Lung (tissue), 12 donors: ENCODE data around the gene TBX4. TPM values are rescaled to one million over a fixed set of nuclear protein-coding genes. Genes with fewer than 3 reads are reported as not detected.
"Not testable (repeated sequence)": the region's sequence is repeated elsewhere in the genome, so short reads cannot be mapped to it uniquely, and the experiment has no call there.

Source experiments
- ATAC-seq: fragments of 200-7000 bp; cut with Tn5 transposase; one replicate; pipeline ENCODE4 v1.9.1; 2020; ENCODE audit warnings: moderate number of reproducible peaks; ENCODE audit not compliant: insufficient read depth, low FRiP score
- DNase-seq, 3 donors: peaks; one replicate each; pipeline ENCODE4 v3.0.0-alpha.2; 2013 to 2017
- H3K27ac ChIP-seq, 2 donors: one replicate each; pipeline ENCODE4 v1.5.1; 2013; ENCODE audit warnings: mild to moderate bottlenecking in 2 of 2, moderate library complexity in 2 of 2, control low read depth in 1 of 2, inconsistent platforms in 1 of 2, low read depth in 1 of 2, low read length in 1 of 2
- H3K27me3 ChIP-seq, 3 donors: one replicate each; pipeline ENCODE4 v1.5.1; 2013; ENCODE audit warnings: low read length in 2 of 3; ENCODE audit not compliant: control insufficient read depth in 3 of 3, insufficient read depth in 3 of 3
- H3K36me3 ChIP-seq, 4 donors: one replicate each; pipeline ENCODE4 v1.5.1; 2013; ENCODE audit warnings: low read length in 4 of 4, mild to moderate bottlenecking in 1 of 4, moderate library complexity in 1 of 4; ENCODE audit not compliant: control insufficient read depth in 4 of 4, insufficient read depth in 4 of 4
- H3K4me1 ChIP-seq, 5 donors: one replicate each; pipeline ENCODE4 v1.5.1; 2013; ENCODE audit warnings: low read length in 5 of 5, mild to moderate bottlenecking in 2 of 5, moderate library complexity in 1 of 5; ENCODE audit not compliant: control insufficient read depth in 5 of 5, insufficient read depth in 5 of 5
- H3K4me3 ChIP-seq: one replicate; pipeline ENCODE4 v1.5.1; 2013; ENCODE audit warnings: mild to moderate bottlenecking, control low read depth, moderate library complexity
- H3K9ac ChIP-seq, 2 donors: one replicate each; pipeline ENCODE4 v1.5.1; 2013; ENCODE audit warnings: low read length in 2 of 2, control low read depth in 1 of 2; ENCODE audit not compliant: insufficient read depth in 1 of 2
- H3K9me3 ChIP-seq, 4 donors: one replicate each; pipeline ENCODE4 v1.5.1; 2013; ENCODE audit warnings: low read length in 3 of 4, mild to moderate bottlenecking in 1 of 4, moderate library complexity in 1 of 4; ENCODE audit not compliant: control insufficient read depth in 4 of 4, insufficient read depth in 3 of 4
- CTCF ChIP-seq: IDR thresholded peaks from 2 replicates; pipeline ENCODE4 v1.5.1; 2012; ENCODE audit warnings: mild to moderate bottlenecking; ENCODE audit errors: control extremely low read depth, extremely low read depth
- WGBS, 2 donors: extraction: QIAGEN DNeasy Blood & Tissue Kit; methylation state at CpG; one replicate each; pipeline ENCODE4 v1.1.7; 2013; 5-methylcytosine and 5-hydroxymethylcytosine counted together
- polyA plus RNA-seq, 2 donors: library from polyadenylated mRNA; stranded (reverse); fragments of 200-250 nt; gene quantifications; one replicate each; pipeline ENCODE4 v1.2.1, GENCODE V29; 2013
- total RNA-seq, 2 donors: library from RNA; depleted of rRNA in 1 of 2; stranded (reverse); fragments of >200 nt in 1 of 2; gene quantifications; one replicate each; pipeline ENCODE4 v1.2.1, GENCODE V29; 2014 to 2021
- donor health status: control.
- donor health status: control.
- donor health status: Bipolar disorder and iron deficiency.
- donor health status: healthy.
- donor health status: DM: yes; HTN: yes; CAD: no.

The TBX4 gene
- total and polyA plus RNA-seq, 4 donors, result 6.1 to 53.7 (median 22.0) TPM

- Histone ChIP-seq H3K36me3 (peaks cover 0 to 4% (median under 1%) of the 10 kb centered on the region in 4 donors), H3K27me3 (peaks cover 0 to 2% (median 0%) of the 10 kb centered on the region in 3 donors), H3K4me3 (no peak overlapping the region), H3K27ac (peak overlapping the region in 1 of 2 donors; percentile 15), H3K4me1 (peaks cover 0 to 39% (median 21%) of the 10 kb centered on the region in 5 donors), H3K9ac (no peak overlapping the region), H3K9me3 (peaks cover 0 to 2% (median 0%) of the 10 kb centered on the region in 4 donors)
- DNase-seq, result no peak
- no peak for TF ChIP-seq CTCF
- 74 to 81% methylated on average over 5 of the region's 5 CpGs for WGBS, 2 donors
- peak; percentile 42 for ATAC-seq
Measured at GRCh38 chr17:61490540-61490975, 38.3 kb downstream of the TBX4 start.

GRCh38 chr17:61491981-61492380 is 39.8 kb downstream of the TBX4 start:
- H3K36me3 ChIP-seq, result no peaks in the 10 kb centered on the region
- H3K4me1 ChIP-seq, result peaks cover 0 to 27% (median 11%) of the 10 kb centered on the region in 5 donors
- H3K9ac ChIP-seq, result no peak overlapping the region
- peaks cover 0 to 2% (median 0%) of the 10 kb centered on the region in 4 donors for H3K9me3 ChIP-seq
- ATAC-seq (no peak), DNase-seq (no peak)
- H3K27me3 ChIP-seq, result peaks cover 0 to 2% (median 0%) of the 10 kb centered on the region in 3 donors
- no peak overlapping the region for H3K4me3 ChIP-seq
- TF ChIP-seq CTCF, result no peak
- WGBS, 2 donors, result 77 to 79% methylated on average over 3 of the region's 3 CpGs
- H3K27ac ChIP-seq, result no peak overlapping the region

- H3K27ac ChIP-seq, result peak overlapping the region in 1 of 2 donors; percentile 11
- ATAC-seq, result no peak
- H3K4me3 ChIP-seq, result no peak overlapping the region
- H3K9me3 ChIP-seq, result peaks cover 0 to 2% (median 0%) of the 10 kb centered on the region in 4 donors
- no peak for TF ChIP-seq CTCF
- no peaks in the 10 kb centered on the region for H3K27me3 ChIP-seq
- peaks cover 0 to 18% (median 4%) of the 10 kb centered on the region in 5 donors for H3K4me1 ChIP-seq
- DNase-seq, result no peak
- H3K9ac ChIP-seq, result no peak overlapping the region
- WGBS, 2 donors, result 81 to 82% methylated on average over 8 of the region's 8 CpGs
- H3K36me3 ChIP-seq, result no peaks in the 10 kb centered on the region
Measured at GRCh38 chr17:61492759-61493526, 40.7 kb downstream of the TBX4 start.

- not testable (repeated sequence) for H3K4me3 ChIP-seq, DNase-seq, H3K36me3 ChIP-seq, H3K27ac ChIP-seq, ATAC-seq, H3K27me3 ChIP-seq, H3K4me1 ChIP-seq, H3K9ac ChIP-seq, H3K9me3 ChIP-seq
- WGBS, 2 donors, result 93 to 95% methylated on average over 7 of the region's 7 CpGs
Measured at GRCh38 chr17:61493830-61494324, 41.7 kb downstream of the TBX4 start.
